Nephron progenitor cell (in vitro differentiated cells): ENCODE results near the gene BRMS1.
A peak's percentile ranks its signal among the peaks of the same experiment; 100 is the strongest.

Experiments
- DNase-seq: peaks from one replicate; pipeline ENCODE4 v3.0.0; 2021
- H3K27ac Mint-ChIP-seq: 2 replicates; pipeline ENCODE4 v1.8.0; 2021; ENCODE audit warnings: mild to moderate bottlenecking, moderate library complexity, mixed read lengths
- H3K27me3 Mint-ChIP-seq: 2 replicates; pipeline ENCODE4 v1.8.0; 2021; ENCODE audit warnings: mild to moderate bottlenecking, low read depth, mixed read lengths; ENCODE audit not compliant: poor library complexity
- H3K36me3 Mint-ChIP-seq: 2 replicates; pipeline ENCODE4 v1.8.0; 2021; ENCODE audit warnings: low read depth, mixed read lengths
- H3K4me1 Mint-ChIP-seq: 2 replicates; pipeline ENCODE4 v1.8.0; 2021; ENCODE audit warnings: mixed read lengths
- H3K4me3 Mint-ChIP-seq: 2 replicates; pipeline ENCODE4 v1.8.0; 2021; ENCODE audit warnings: mild to moderate bottlenecking, moderate library complexity, mixed read lengths
- H3K9me3 Mint-ChIP-seq: 2 replicates; pipeline ENCODE4 v1.8.0; 2021; ENCODE audit warnings: mild to moderate bottlenecking, moderate library complexity, mixed read lengths
- TF ChIP-seq, protein P1 (sequence below): fragments of 200-600 bp; sonication (generic); IDR thresholded peaks from 2 replicates; pipeline ENCODE4 v1.5.0; 2021; ENCODE audit warnings: antibody characterized with exemption

BRMS1 gene

DNA sequence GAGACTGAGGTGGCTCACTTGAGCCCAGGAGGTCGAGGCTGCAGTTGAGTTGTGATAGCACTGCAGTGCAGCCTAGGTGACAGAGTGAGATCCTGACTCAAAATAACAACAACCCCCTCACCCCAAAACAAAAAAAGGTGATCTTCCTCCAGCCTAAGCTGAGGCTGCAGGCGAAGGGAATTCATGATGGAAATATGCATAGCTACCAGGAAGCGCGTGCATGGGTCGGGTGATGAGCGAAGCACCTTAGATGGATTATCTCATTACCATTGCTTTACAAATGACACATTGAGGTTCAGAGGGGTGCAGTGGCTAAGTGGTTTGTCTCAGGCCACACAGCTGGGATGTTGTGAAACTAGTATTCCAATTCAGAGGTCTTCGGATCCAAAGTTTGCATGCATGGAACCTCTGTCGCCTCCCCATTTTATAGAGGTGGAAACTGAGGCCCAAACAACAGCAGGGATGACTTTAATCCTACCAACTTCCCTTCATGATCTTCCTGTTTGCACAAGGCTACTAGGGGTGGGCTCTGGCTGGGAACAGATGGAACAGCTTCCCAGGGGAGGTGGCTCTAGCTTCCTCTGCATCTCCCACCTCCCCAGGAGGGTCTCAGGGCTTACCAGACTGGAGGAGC is 22.1 kb upstream of the BRMS1 start:
- Mint-ChIP-seq H3K4me1 (peaks cover 31% of the 10 kb centered on the region), H3K27ac (peak overlapping the region; percentile 42), H3K9me3 (no peaks in the 10 kb centered on the region), H3K4me3 (no peak overlapping the region), H3K36me3 (peaks cover 29% of the 10 kb centered on the region), H3K27me3 (no peaks in the 10 kb centered on the region)
- TF ChIP-seq, protein P1, sequence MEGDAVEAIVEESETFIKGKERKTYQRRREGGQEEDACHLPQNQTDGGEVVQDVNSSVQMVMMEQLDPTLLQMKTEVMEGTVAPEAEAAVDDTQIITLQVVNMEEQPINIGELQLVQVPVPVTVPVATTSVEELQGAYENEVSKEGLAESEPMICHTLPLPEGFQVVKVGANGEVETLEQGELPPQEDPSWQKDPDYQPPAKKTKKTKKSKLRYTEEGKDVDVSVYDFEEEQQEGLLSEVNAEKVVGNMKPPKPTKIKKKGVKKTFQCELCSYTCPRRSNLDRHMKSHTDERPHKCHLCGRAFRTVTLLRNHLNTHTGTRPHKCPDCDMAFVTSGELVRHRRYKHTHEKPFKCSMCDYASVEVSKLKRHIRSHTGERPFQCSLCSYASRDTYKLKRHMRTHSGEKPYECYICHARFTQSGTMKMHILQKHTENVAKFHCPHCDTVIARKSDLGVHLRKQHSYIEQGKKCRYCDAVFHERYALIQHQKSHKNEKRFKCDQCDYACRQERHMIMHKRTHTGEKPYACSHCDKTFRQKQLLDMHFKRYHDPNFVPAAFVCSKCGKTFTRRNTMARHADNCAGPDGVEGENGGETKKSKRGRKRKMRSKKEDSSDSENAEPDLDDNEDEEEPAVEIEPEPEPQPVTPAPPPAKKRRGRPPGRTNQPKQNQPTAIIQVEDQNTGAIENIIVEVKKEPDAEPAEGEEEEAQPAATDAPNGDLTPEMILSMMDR, result no peak
- DNase-seq, result no peak

DNA sequence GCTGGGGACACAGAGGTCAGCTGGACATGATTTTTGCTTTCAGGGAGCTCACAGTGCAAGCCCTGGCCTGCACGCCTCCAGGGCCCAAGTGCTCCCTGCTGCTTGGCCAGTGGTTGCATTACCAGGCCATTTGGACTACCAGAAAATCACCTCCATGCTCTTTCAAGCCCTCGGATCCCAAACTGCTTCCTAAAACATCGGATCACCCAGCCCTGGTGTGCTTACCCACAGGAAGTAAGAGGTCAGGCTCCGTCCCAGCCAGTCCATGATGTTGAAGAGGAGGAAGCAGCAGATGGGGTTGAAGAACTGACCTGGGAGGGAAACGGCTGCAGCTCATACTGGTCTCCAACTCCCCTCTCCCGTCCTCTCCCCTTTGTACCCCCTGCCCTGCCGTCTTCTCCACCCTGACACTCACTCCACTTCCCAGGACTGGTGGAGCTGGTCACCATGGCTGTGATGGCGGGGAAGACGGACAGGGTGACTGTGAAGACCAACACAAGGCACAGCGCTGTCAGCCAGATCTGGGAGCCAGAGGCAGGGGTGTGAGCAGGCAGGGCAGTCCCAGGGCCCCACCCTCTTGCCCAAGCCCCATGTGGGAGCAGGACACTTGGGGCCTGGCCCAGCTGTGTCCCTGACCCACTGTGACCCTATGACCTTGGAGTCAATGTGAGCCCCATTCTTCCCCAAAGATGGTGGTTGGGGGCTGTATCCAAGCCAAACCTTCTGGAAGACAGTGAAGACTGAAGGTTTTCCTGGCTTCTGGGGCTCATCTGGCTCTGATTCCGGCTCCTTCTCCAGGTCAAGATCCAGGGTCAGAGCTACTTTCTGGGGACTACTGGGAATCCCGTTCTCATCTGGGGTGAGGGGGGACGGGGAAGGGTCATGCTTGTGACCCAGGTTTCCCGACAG is 21.1 kb upstream of the BRMS1 start:
- TF ChIP-seq, protein P1, result no peak
- no peaks in the 10 kb centered on the region for H3K27me3 Mint-ChIP-seq
- H3K27ac Mint-ChIP-seq, result peak overlapping the region; percentile 93
- DNase-seq, result no peak
- no peaks in the 10 kb centered on the region for H3K9me3 Mint-ChIP-seq
- H3K36me3 Mint-ChIP-seq, result peaks cover 29% of the 10 kb centered on the region
- H3K4me1 Mint-ChIP-seq, result peaks cover 30% of the 10 kb centered on the region
- no peak overlapping the region for H3K4me3 Mint-ChIP-seq

DNA sequence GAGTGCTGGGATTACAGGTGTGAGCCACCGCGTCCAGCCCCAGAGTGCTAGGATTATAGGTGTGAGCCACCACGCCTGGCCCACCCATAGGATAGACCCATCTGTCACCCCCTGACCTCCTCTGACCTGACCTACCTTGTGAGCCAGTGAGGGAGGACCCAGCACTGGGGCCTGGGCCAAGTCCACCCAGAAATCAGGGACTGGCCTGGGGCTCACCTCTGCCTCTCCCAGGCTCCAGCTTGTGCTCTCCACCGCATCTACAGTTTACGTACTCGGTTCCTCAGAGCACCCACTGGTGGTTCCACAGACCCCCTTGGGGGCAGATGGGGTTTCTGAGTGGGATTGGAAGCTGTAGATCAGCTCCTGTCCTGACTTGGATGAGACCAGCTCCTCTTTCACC is 20.3 kb upstream of the BRMS1 start:
- Mint-ChIP-seq H3K36me3 (peaks cover 28% of the 10 kb centered on the region), H3K27me3 (no peaks in the 10 kb centered on the region), H3K9me3 (no peaks in the 10 kb centered on the region), H3K4me3 (no peak overlapping the region), H3K27ac (peak overlapping the region; percentile 93), H3K4me1 (peaks cover 22% of the 10 kb centered on the region)
- no peak for DNase-seq
- TF ChIP-seq, protein P1, result no peak

DNA sequence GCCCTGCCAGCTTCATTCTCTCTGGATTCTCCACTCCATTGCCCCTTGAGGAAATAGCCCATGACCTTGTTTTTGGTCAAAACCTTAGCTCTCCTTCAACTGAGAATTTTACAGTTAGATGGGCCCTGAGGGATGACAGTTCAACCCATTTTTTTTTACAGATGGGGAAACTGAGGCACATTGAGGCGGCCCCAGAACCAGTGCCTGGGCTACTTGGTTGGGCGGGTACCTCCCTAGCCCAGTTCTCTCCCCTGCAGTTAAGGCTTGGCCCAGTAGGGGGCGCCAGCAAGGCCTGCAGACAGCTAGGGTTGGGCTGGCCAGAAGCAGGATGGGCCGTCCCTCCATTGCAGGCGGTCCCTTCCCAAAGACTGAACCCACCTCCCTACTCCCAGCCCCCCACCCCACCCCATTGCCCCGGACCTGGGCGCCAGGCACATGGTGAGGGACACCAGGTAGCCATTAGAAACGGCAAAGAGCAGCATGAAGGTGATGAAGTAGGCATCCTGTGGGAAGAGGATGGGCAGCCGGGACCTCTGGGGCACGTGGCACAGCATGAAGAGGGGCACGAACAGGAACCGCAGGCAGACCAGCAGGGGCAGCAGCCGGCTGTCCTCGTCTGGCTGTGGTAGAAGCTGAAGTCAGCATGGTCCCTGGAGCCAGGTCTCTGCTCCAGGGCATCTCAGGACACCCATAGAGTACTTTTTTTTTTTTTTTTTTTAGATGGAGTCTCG is 19.1 kb upstream of the BRMS1 start:
- Mint-ChIP-seq H3K4me3 (no peak overlapping the region), H3K27me3 (no peaks in the 10 kb centered on the region), H3K4me1 (peaks cover 19% of the 10 kb centered on the region), H3K36me3 (peaks cover 23% of the 10 kb centered on the region), H3K9me3 (no peaks in the 10 kb centered on the region), H3K27ac (peak overlapping the region; percentile 59)
- TF ChIP-seq, protein P1, result peak; percentile 74
- DNase-seq, result peak; percentile 74

DNA sequence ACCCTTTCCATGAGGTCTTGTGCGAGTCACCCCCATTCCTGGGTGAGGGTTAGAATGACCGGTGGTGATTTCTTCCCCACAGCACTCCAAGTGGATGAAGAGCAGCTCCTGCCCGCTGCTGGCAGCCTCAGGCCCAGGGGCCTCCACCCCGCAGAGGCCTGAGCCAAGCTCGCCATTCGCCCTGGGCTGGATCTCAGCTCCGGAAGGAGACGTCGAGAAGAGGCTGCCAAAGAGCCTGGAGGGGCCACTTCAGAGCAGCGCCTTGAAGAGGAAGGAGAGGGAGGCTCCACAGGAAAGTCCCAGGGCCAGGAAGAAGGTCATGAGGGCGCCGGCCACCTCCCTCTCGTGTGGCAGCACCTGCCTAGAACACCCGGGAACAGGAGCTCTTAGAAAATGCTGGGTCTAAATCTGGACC is 18.3 kb upstream of the BRMS1 start:
- Mint-ChIP-seq H3K27me3 (no peaks in the 10 kb centered on the region), H3K9me3 (no peaks in the 10 kb centered on the region), H3K36me3 (peaks cover 21% of the 10 kb centered on the region), H3K27ac (no peak overlapping the region), H3K4me1 (peaks cover 11% of the 10 kb centered on the region), H3K4me3 (no peak overlapping the region)
- no peak for DNase-seq
- TF ChIP-seq, protein P1, result no peak
